GM18519 (cell line): ENCODE results near the gene ZNF483.
"Not testable (repeated sequence)": the region's sequence is repeated elsewhere in the genome, so short reads cannot be mapped to it uniquely, and the experiment has no call there.

Source experiments
- ATAC-seq: cut with Tn5 transposase; IDR thresholded peaks from one replicate; pipeline ENCODE4 v1.9.1; 2021; ENCODE audit warnings: mild to moderate bottlenecking, moderate library complexity; ENCODE audit not compliant: unreplicated experiment, low FRiP score

ZNF483 gene

GRCh38 chr9:111604054-111604615 lies 79.2 kb downstream of the ZNF483 start:
- no peak for ATAC-seq

- no peak for ATAC-seq
These were observed 80.1 kb downstream of the ZNF483 start for GRCh38 chr9:111605041-111605559.

- ATAC-seq, result no peak
These were observed 85.2 kb downstream of the ZNF483 start for GRCh38 chr9:111610149-111610548.

GRCh38 chr9:111610845-111611244 lies 85.9 kb downstream of the ZNF483 start:
- no peak for ATAC-seq

GRCh38 chr9:111613436-111614040 lies 88.6 kb downstream of the ZNF483 start:
- no peak for ATAC-seq

GRCh38 chr9:111615928-111616327 lies 90.9 kb downstream of the ZNF483 start:
- ATAC-seq, result no peak

GRCh38 chr9:111617349-111617748 lies 92.4 kb downstream of the ZNF483 start:
- not testable (repeated sequence) for ATAC-seq

GRCh38 chr9:111621895-111622480 lies 97.0 kb downstream of the ZNF483 start:
- no peak for ATAC-seq

GRCh38 chr9:111622626-111623025 lies 97.6 kb downstream of the ZNF483 start:
- ATAC-seq, result no peak
